ENCODE results near the gene ONECUT2. TPM values are rescaled to one million over a fixed set of nuclear protein-coding genes. Genes with fewer than 3 reads are reported as not detected.
A peak's percentile ranks its signal among the peaks of the same experiment; 100 is the strongest.

ONECUT2 gene
- total RNA-seq, 4 donors from 2014 or later = 0.07 TPM; not detected in 3

DNA sequence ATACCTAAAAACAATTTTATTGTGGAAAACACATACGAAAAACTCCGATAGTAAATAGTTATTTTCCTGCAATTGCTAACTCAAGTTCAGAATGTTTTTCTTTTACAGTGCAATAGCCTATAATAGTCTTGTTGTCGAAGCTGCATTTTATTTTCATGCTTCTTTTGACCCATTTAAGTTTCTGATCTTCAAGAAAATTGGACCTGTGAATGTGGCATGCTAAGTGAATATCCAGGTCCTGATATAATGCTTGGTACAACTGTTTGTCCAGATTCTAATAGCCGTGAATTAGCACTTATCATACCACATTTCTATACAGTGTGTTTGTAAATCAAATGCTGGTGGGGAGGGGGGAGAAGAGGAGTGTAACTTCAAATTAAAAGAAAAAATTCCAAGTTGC lies 3.0 kb upstream of the ONECUT2 start:
- Histone ChIP-seq H3K27me3 (peaks cover 35 to 71% of the 10 kb centered on the region in 2 donors), H3K27ac (no peak overlapping the region), H3K36me3 (no peaks in the 10 kb centered on the region), H3K4me3 (no peak overlapping the region), H3K4me1 (peaks cover 0 to 11% of the 10 kb centered on the region in 2 donors), H3K9me3 (no peaks in the 10 kb centered on the region)
- intact Hi-C loops (cut with DNase I; ENCODE audit: low total_unique reads) = loop anchor here (10.0 kb wide), 1 partner anchor 683 kb away; no protein-coding TSS in a partner anchor
- TF ChIP-seq CTCF (IDR thresholded peaks at IDR 0.05) (no peak), POLR2A (IDR thresholded peaks at IDR 0.05) (no peak)
- no peak for DNase-seq

- H3K27ac ChIP-seq = no peak overlapping the region
- no peaks in the 10 kb centered on the region for H3K36me3 ChIP-seq
- H3K4me1 ChIP-seq = peaks cover 0 to 11% of the 10 kb centered on the region in 2 donors
- no peaks in the 10 kb centered on the region for H3K9me3 ChIP-seq
- peaks cover 35 to 74% of the 10 kb centered on the region in 2 donors for H3K27me3 ChIP-seq
- H3K4me3 ChIP-seq = no peak overlapping the region
- TF ChIP-seq CTCF (IDR thresholded peaks at IDR 0.05) (no peak), POLR2A (IDR thresholded peaks at IDR 0.05) (no peak)
- DNase-seq = no peak
- intact Hi-C loops (cut with DNase I; ENCODE audit: low total_unique reads) = loop anchor here (10.0 kb wide), 1 partner anchor 682 kb away; no protein-coding TSS in a partner anchor
Measured at GRCh38 chr18:57432751-57433400, 2.3 kb upstream of the ONECUT2 start.

DNA sequence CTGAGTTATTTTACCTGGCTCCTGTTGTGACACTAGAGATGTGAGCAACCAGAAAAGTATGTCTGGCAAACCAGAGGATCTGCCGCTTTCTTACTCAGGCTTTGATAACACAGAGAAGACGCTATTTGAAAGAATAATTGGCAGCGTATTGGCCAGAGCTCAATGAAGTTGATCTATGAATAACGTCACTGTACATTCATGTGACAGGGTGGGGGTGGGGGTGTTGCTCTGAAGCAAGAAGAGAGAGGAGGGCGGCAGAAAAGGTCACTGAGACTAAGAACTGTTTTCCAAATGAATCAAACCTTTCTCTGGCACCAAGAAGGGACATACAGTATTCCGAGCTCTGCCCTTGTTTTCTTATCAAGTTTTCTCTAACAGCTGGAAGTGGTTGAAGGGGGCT lies 1.7 kb upstream of the ONECUT2 start:
- TF ChIP-seq CTCF (IDR thresholded peaks at IDR 0.05) (no peak), POLR2A (IDR thresholded peaks at IDR 0.05) (no peak)

DNA sequence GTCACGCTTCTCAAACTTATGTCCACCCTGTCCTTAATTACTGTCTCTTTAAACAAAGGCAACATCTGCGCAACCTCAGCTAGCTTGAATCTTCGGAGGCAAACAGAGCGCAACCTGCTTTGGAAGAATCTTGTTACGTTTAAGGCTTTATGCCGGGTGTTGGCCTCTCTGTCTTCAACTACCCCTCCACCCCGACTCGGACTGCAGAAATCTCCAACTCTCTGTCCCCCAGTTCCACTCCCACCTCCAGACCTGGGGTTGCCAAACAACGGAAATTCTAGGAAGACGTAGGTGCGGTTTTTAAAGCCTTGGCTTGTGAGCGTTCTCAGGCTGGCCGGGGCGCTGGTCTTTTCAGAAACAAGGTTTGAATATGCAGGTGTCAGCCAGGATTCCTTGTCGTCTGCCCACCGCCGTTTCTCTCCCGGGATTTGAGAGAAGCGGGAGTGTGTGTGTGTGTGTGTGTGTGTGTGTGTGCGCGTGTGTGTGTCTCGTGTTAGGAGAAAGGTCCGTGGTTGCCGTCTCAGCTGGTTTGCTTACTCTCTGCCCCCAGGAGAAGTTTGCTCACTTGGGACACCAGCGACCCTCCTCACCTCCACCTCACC lies 1.1 kb upstream of the ONECUT2 start:
- intact Hi-C loops (cut with DNase I; ENCODE audit: low total_unique reads) = loop anchor here (10.0 kb wide), 1 partner anchor 681 kb away; no protein-coding TSS in a partner anchor
- H3K4me1 ChIP-seq = peaks cover 0 to 12% of the 10 kb centered on the region in 2 donors

More for the DNA sequence above, 1.7 kb upstream of the ONECUT2 start:
- no peak for DNase-seq
- Histone ChIP-seq H3K36me3 (no peaks in the 10 kb centered on the region), H3K4me3 (no peak overlapping the region), H3K9me3 (no peaks in the 10 kb centered on the region), H3K4me1 (peaks cover 0 to 13% of the 10 kb centered on the region in 2 donors), H3K27ac (no peak overlapping the region), H3K27me3 (peaks cover 30 to 74% of the 10 kb centered on the region in 2 donors)
- intact Hi-C loops (cut with DNase I; ENCODE audit: low total_unique reads) = loop anchor here (10.0 kb wide), 1 partner anchor 681 kb away; no protein-coding TSS in a partner anchor

More for the DNA sequence above, 1.1 kb upstream of the ONECUT2 start:
- peak overlapping the region in 1 of 2 donors; percentile 45 for H3K4me3 ChIP-seq
- H3K27ac ChIP-seq = no peak overlapping the region
- H3K36me3 ChIP-seq = no peaks in the 10 kb centered on the region
- DNase-seq = no peak
- peaks cover 30 to 75% of the 10 kb centered on the region in 2 donors for H3K27me3 ChIP-seq
- TF ChIP-seq POLR2A (IDR thresholded peaks at IDR 0.05) (no peak), CTCF (IDR thresholded peaks at IDR 0.05) (no peak)
- H3K9me3 ChIP-seq = no peaks in the 10 kb centered on the region

Measured in uterus (tissue), 4 donors.